Measurements from ENCODE around the gene PSMB3.

- TF ChIP-seq GATA2 (IDR thresholded peaks at IDR 0.05; ENCODE audit: low read depth, low read length) (no peak), GATA3 (IDR thresholded peaks at IDR 0.05; ENCODE audit: low read depth, low read length) (no peak)
Measured at GRCh38 chr17:38735161-38735997, 17.2 kb upstream of the PSMB3 start.
